Peyer's patch (tissue), 4 donors: ENCODE measurements around the gene TNRC6B.

Source experiments
- CTCF ChIP-seq, 6 experiments: fragments of 450-650 bp in 4 of 6; fragments of 200-600 bp in 2 of 6; sonication (generic) in 1 of 6; IDR thresholded peaks; one replicate each; pipeline ENCODE4 v1.5.1; 2017 to 2019; ENCODE audit warnings: antibody characterized with exemption in 6 of 6, mild to moderate bottlenecking in 3 of 6, moderate library complexity in 1 of 6
- POLR2A ChIP-seq, 2 donors: fragments of 450-650 bp; IDR thresholded peaks; one replicate each; pipeline ENCODE4 v1.5.1; 2017; ENCODE audit warnings: antibody characterized with exemption in 2 of 2, mild to moderate bottlenecking in 2 of 2, moderate library complexity in 2 of 2

GRCh38 chr22:40305625-40306024 is 127.9 kb downstream of the TNRC6B start:
- no peak for TF ChIP-seq POLR2A (IDR thresholded peaks at IDR 0.05)
- TF ChIP-seq CTCF (IDR thresholded peaks at IDR 0.05): no peak
